ENCODE data around the gene PPP2R5D.

DNA sequence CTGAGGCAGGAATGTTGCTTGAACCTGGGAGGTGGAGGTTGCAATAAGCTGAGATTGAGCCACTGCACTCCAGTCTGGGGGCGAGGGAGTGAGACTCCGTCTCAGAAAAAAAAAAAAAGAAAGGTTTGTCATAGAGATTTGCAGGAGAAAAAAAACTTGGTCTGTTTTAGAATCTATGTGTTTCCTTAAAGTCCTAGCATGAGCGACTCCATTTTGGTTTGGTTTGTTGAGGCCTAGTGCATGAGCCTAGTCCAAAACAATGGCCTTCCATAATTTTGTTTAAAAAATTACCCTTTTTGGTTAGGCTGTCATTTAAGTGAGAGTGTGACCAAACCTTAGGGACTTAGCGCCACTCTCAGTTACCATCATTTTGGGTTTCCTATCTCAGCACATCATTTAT is 32.0 kb upstream of the PPP2R5D start:
- no peak for TF ChIP-seq CTCF (IDR thresholded peaks at IDR 0.05 in 4 of 5, conservative IDR thresholded peaks at IDR 0.05 in 1 of 5)
- TF ChIP-seq POLR2A (IDR thresholded peaks at IDR 0.05), result no peak

Data from gastrocnemius medialis (tissue), 4 donors.